HCT116 (cell line): Measurements from ENCODE around the gene FAM184A. TPM values are rescaled to one million over a fixed set of nuclear protein-coding genes. Genes with fewer than 3 reads are reported as not detected.
A peak's percentile ranks its signal among the peaks of the same experiment; 100 is the strongest.
"Not testable (repeated sequence)": the region's sequence is repeated elsewhere in the genome, so short reads cannot be mapped to it uniquely, and the experiment has no call there.

ENCODE experiments used
- ATAC-seq: fragments of 200-7000 bp; cut with Tn5 transposase; 2 replicates; pipeline ENCODE4 v1.9.1; 2020; ENCODE audit warnings: mild to moderate bottlenecking, moderate library complexity
- BruUV-seq: library from RNA; stranded (reverse); fragments of 400-500 nt; replicated peaks from 2 replicates; lab custom pipeline; 2021; lab: Mats Ljungman, UMichigan
- CTCF ChIA-PET: fragments of 300-600 bp; sonication (Branson Sonifier 250); formaldehyde crosslinking; loops from one replicate; lab custom pipeline; 2021; ENCODE audit warnings: antibody characterized with exemption; lab: Charles Lee
- POLR2A ChIA-PET: fragments of 300-600, 350-600 bp; sonication (Branson Sonifier 250); formaldehyde crosslinking; loops from one replicate; lab custom pipeline; 2021; ENCODE audit warnings: antibody characterized with exemption; lab: Charles Lee
- RAD21 ChIA-PET, 2 experiments: fragments of 300-600 bp; sonication (Branson Sonifier 250); formaldehyde crosslinking; loops; one replicate each; lab custom pipeline; 2023; ENCODE audit warnings: low total read pairs in 2 of 2; ENCODE audit not compliant: uncharacterized antibody in 2 of 2, unreplicated experiment in 2 of 2, low non-redundant PET in 1 of 2; lab: Charles Lee
- DNase-seq: peaks from one replicate; pipeline ENCODE4 v3.0.0-alpha.2; 2010; ENCODE audit warnings: low read depth, low spot score
- H2AFZ ChIP-seq: fragments of 200-600 bp; shearing (Covaris generic), sonication (generic); 2 replicates; pipeline ENCODE4 v1.6.1; 2017; ENCODE audit warnings: low read depth, mixed run types, mixed read lengths, antibody characterized with exemption, low read length; ENCODE audit not compliant: poor library complexity, severe bottlenecking
- H3K27ac ChIP-seq: 2 replicates; pipeline ENCODE4 v1.5.1; 2012; ENCODE audit warnings: low read depth, low read length
- H3K27me3 ChIP-seq: fragments of 200-600 bp; sonication (generic); 2 replicates; pipeline ENCODE4 v1.6.1; 2016; ENCODE audit warnings: mixed run types, low read length, mixed read lengths; ENCODE audit not compliant: insufficient read depth
- H3K36me3 ChIP-seq, 2 experiments: fragments of 200-500 bp in 1 of 2; fragments of 200-600 bp in 1 of 2; sonication (Bioruptor generic) in 1 of 2; sonication (generic) in 1 of 2; 2 replicates each; pipeline versions ENCODE4 v1.5.1 to v1.6.1; 2014 to 2016; ENCODE audit warnings: low read length in 2 of 2, inconsistent platforms in 1 of 2, mixed read lengths in 1 of 2, mixed run types in 1 of 2; ENCODE audit not compliant: insufficient read depth in 2 of 2, control insufficient read depth in 1 of 2
- H3K4me1 ChIP-seq, 2 experiments: fragments of 200-600 bp in 1 of 2; sonication (generic) in 1 of 2; 2 replicates each; pipeline versions ENCODE4 v1.5.1 to v1.6.1; 2012 to 2017; ENCODE audit warnings: low read length in 2 of 2, inconsistent platforms in 1 of 2, mild to moderate bottlenecking in 1 of 2, mixed read lengths in 1 of 2, mixed run types in 1 of 2, moderate library complexity in 1 of 2; ENCODE audit not compliant: insufficient read depth in 2 of 2, control insufficient read depth in 1 of 2
- H3K4me2 ChIP-seq: fragments of 200-600 bp; sonication (generic); 2 replicates; pipeline ENCODE4 v1.6.1; 2017; ENCODE audit warnings: mixed run types, low read length, mixed read lengths
- H3K4me3 ChIP-seq, 2 experiments: fragments of 200-600 bp in 1 of 2; sonication (generic) in 1 of 2; replicated peaks in 1 of 2; 2 replicates each; pipeline ENCODE4 v1.5.1; 2011 to 2016; ENCODE audit warnings: low read length in 2 of 2, control low read depth in 1 of 2, low read depth in 1 of 2, mild to moderate bottlenecking in 1 of 2, mixed read lengths in 1 of 2, mixed run types in 1 of 2
- H3K79me2 ChIP-seq: fragments of 200-600 bp; sonication (generic); 2 replicates; pipeline ENCODE4 v1.6.1; 2017; ENCODE audit warnings: mild to moderate bottlenecking, mixed run types, low read length, moderate library complexity, mixed read lengths; ENCODE audit not compliant: insufficient read depth
- H3K9ac ChIP-seq: fragments of 200-600 bp; sonication (generic); 2 replicates; pipeline ENCODE4 v1.6.1; 2016; ENCODE audit warnings: low read length, mixed read lengths
- H3K9me2 ChIP-seq: fragments of 200-600 bp; sonication (generic), shearing (Covaris generic); 2 replicates; pipeline ENCODE4 v1.6.1; 2017; ENCODE audit warnings: mixed run types, mild to moderate bottlenecking, moderate library complexity; ENCODE audit not compliant: insufficient read depth
- H3K9me3 ChIP-seq, 2 experiments: fragments of 200-500 bp in 1 of 2; fragments of 200-600 bp in 1 of 2; sonication (Bioruptor generic) in 1 of 2; sonication (generic) in 1 of 2; 2 replicates each; pipeline ENCODE4 v1.6.1; 2014 to 2017; ENCODE audit warnings: low read length in 2 of 2, mixed read lengths in 2 of 2, inconsistent platforms in 1 of 2, low read depth in 1 of 2, mild to moderate bottlenecking in 1 of 2, mixed run types in 1 of 2, moderate library complexity in 1 of 2; ENCODE audit not compliant: control insufficient read depth in 1 of 2, insufficient read depth in 1 of 2
- H4K20me1 ChIP-seq: fragments of 200-600 bp; sonication (generic), shearing (Covaris generic); 2 replicates; pipeline ENCODE4 v1.6.1; 2017; ENCODE audit warnings: mixed run types, mild to moderate bottlenecking, moderate library complexity; ENCODE audit not compliant: insufficient read depth
- CBX3 ChIP-seq: IDR thresholded peaks from 2 replicates; pipeline ENCODE4 v1.6.1; 2012; ENCODE audit warnings: low read depth
- CEBPB ChIP-seq: IDR thresholded peaks from 2 replicates; pipeline ENCODE4 v1.6.1; 2012; ENCODE audit warnings: low read depth
- CTCF ChIP-seq, 3 experiments: fragments of 200-600 bp in 1 of 3; sonication (generic) in 1 of 3; IDR thresholded peaks in 2 of 3; conservative IDR thresholded peaks in 1 of 3; 2 replicates each; pipeline ENCODE4 v1.5.1; 2012 to 2017; ENCODE audit warnings: low read depth in 2 of 3, low read length in 2 of 3, antibody characterized with exemption in 1 of 3, borderline replicate concordance in 1 of 3, control low read depth in 1 of 3, mild to moderate bottlenecking in 1 of 3, mixed read lengths in 1 of 3, mixed run types in 1 of 3, moderate library complexity in 1 of 3; ENCODE audit not compliant: insufficient read depth in 1 of 3
- EGR1 ChIP-seq: IDR thresholded peaks from 2 replicates; pipeline ENCODE4 v1.6.1; 2012; ENCODE audit warnings: low read depth
- JUND ChIP-seq: IDR thresholded peaks from 2 replicates; pipeline ENCODE4 v1.6.1; 2012
- RAD21 ChIP-seq: IDR thresholded peaks from 2 replicates; pipeline ENCODE4 v1.6.1; 2012; ENCODE audit warnings: low read depth, mild to moderate bottlenecking
- ZBTB33 ChIP-seq: IDR thresholded peaks from 2 replicates; pipeline ENCODE4 v1.6.1; 2011; ENCODE audit warnings: mild to moderate bottlenecking, low read length, moderate library complexity; ENCODE audit not compliant: insufficient replicate concordance; ENCODE audit errors: extremely low read depth
- intact Hi-C: fragments of 100-400 bp; cut with micrococcal nuclease; formaldehyde crosslinking; loops from 2 replicates; pipeline ENCODE4 v1.10.0; 2022
- total RNA-seq: library from RNA; stranded (reverse); gene quantifications from one replicate; pipeline ENCODE4 v1.2.1, GENCODE V29; 2021; ENCODE audit not compliant: unreplicated experiment

Gene FAM184A
- total RNA-seq, 1 experiment from 2014 or later = 2.4 TPM

- H3K27me3 ChIP-seq, H3K4me2 ChIP-seq, DNase-seq, H2AFZ ChIP-seq, CTCF ChIA-PET, ATAC-seq, H4K20me1 ChIP-seq, H3K27ac ChIP-seq, H3K9me2 ChIP-seq, H3K9me3 ChIP-seq, POLR2A ChIA-PET, H3K4me1 ChIP-seq, H3K4me3 ChIP-seq, RAD21 ChIA-PET, H3K9ac ChIP-seq, H3K79me2 ChIP-seq, H3K36me3 ChIP-seq, BruUV-seq: not testable (repeated sequence)
- intact Hi-C loops = loop anchor here (10.0 kb wide), 1 partner anchor 314 kb away; no protein-coding TSS in a partner anchor
Observed at GRCh38 chr6:119119062-119119461, 40.6 kb upstream of the FAM184A start.

- Histone ChIP-seq H3K4me2 (no peak overlapping the region), H3K4me3 (no peak overlapping the region), H3K9ac (no peak overlapping the region), H3K36me3 (no peaks in the 10 kb centered on the region), H3K9me2 (no peaks in the 10 kb centered on the region), H2AFZ (no peak overlapping the region), H4K20me1 (no peaks in the 10 kb centered on the region), H3K9me3 (no peaks in the 10 kb centered on the region), H3K27ac (no peak overlapping the region), H3K27me3 (no peaks in the 10 kb centered on the region), H3K79me2 (no peaks in the 10 kb centered on the region), H3K4me1 (no peaks in the 10 kb centered on the region)
- ChIA-PET POLR2A (no interaction called here), RAD21 (no interaction called here), CTCF (no interaction called here)
- intact Hi-C loops = loop anchor here (10.0 kb wide), 1 partner anchor 312 kb away; no protein-coding TSS in a partner anchor
- no peak for TF ChIP-seq CEBPB
- peak in 2 of 3 experiments; percentile 57 to 62; a peak in 4 of 6 replicates for TF ChIP-seq CTCF (IDR thresholded peaks at IDR 0.05 in 2 of 3, conservative IDR thresholded peaks at IDR 0.05 in 1 of 3; ENCODE audit: borderline replicate concordance in 1 of 3, insufficient read depth in 1 of 3, low read depth in 2 of 3, low read length in 2 of 3)
- 0 out of 2 replicates have a peak, but pooled peaks have one; percentile 42 for TF ChIP-seq CBX3
- peak; percentile 14; the same call in 1 of the 2 replicates for TF ChIP-seq RAD21
- TF ChIP-seq ZBTB33 = no peak
- TF ChIP-seq JUND = no peak
- TF ChIP-seq EGR1 = no peak
- no peak for DNase-seq
- ATAC-seq = peak; percentile 50
- BruUV-seq = no TSS peak
Observed at GRCh38 chr6:119116712-119117281, 38.3 kb upstream of the FAM184A start.
